Keratinocyte (primary cell): ENCODE results near the gene ZBTB33.

Experiments used
- CTCF ChIP-seq, 3 experiments: IDR thresholded peaks in 1 of 3; conservative IDR thresholded peaks in 1 of 3; optimal IDR thresholded peaks in 1 of 3; 2 replicates in 2 of 3; 3 replicates in 1 of 3; pipeline versions ENCODE3 to v1.5.1; 2011; ENCODE audit warnings: low read length in 3 of 3, mild to moderate bottlenecking in 3 of 3, moderate library complexity in 2 of 3, control low read depth in 1 of 3, inconsistent platforms in 1 of 3; ENCODE audit not compliant: insufficient read depth in 2 of 3; ENCODE audit errors: extremely low read depth in 1 of 3
- EZH2 ChIP-seq: IDR thresholded peaks from one replicate; pipeline ENCODE4 v1.6.1; 2012; ENCODE audit warnings: inconsistent platforms, mild to moderate bottlenecking, low read length, moderate library complexity

GRCh38 chrX:120269373-120270035, 18.9 kb downstream of the ZBTB33 start:
- TF ChIP-seq CTCF (optimal IDR thresholded peaks at IDR 0.05 in 1 of 3, IDR thresholded peaks at IDR 0.05 in 1 of 3, conservative IDR thresholded peaks at IDR 0.05 in 1 of 3; ENCODE audit: extremely low read depth in 1 of 3, insufficient read depth in 2 of 3, low read length in 3 of 3): no peak
- no peak for TF ChIP-seq EZH2
